K562 (cell line): ENCODE measurements around the gene POLR2M. TPM values are rescaled to one million over a fixed set of nuclear protein-coding genes. Genes with fewer than 3 reads are reported as not detected.

Source experiments
- ATAC-seq: fragments of 200-7000 bp; cut with Tn5 transposase; 3 replicates; pipeline ENCODE4 v1.9.1; 2020; ENCODE audit warnings: moderate library complexity
- BruUV-seq: library from RNA; stranded (reverse); fragments of 400-500 nt; replicated peaks from 2 replicates; lab custom pipeline; 2021; lab: Mats Ljungman, UMichigan
- CTCF ChIA-PET: fragments of 300-600 bp; formaldehyde crosslinking; extraction: SDS; loops from one replicate; lab custom pipeline; 2021; ENCODE audit warnings: low intra/inter-chr PET ratio; lab: Yijun Ruan, JAX
- POLR2A ChIA-PET: fragments of 300-600, 350-650 bp; sonication (Branson Sonifier 250); formaldehyde crosslinking; extraction: SDS; loops from one replicate; lab custom pipeline; 2021; ENCODE audit warnings: antibody characterized with exemption, inconsistent platforms; lab: Yijun Ruan, JAX
- DNase-seq, 4 experiments: peaks; one replicate each; pipeline versions ENCODE4 v3.0.0 to v3.0.0-alpha.2; 2011 to 2018; ENCODE audit warnings: low spot score in 3 of 4, mixed read lengths in 3 of 4; ENCODE audit errors: extremely low read depth in 1 of 4
- FAIRE-seq: peaks from 2 replicates; lab custom pipeline; 2011; peaks lifted over from hg19 to GRCh38; lab: Jason Lieb, UNC
- H2AFZ ChIP-seq: 2 replicates; pipeline ENCODE4 v1.6.0; 2011; ENCODE audit warnings: low read depth, low read length, control low read depth, inconsistent platforms
- H3K27ac ChIP-seq: fragments of 200-600 bp; 3 replicates; pipeline ENCODE4 v1.8.0; 2011; ENCODE audit warnings: low read depth, mild to moderate bottlenecking, control low read depth, inconsistent platforms, low read length, moderate library complexity, mixed read lengths; ENCODE audit errors: extremely low read depth
- H3K27me3 ChIP-seq, 2 experiments: fragments of 300-600 bp in 1 of 2; 2 replicates in 1 of 2; 3 replicates in 1 of 2; pipeline versions ENCODE4 v1.6.0 to v1.8.0; 2011; ENCODE audit warnings: inconsistent platforms in 2 of 2, low read length in 2 of 2, mild to moderate bottlenecking in 1 of 2, mixed read lengths in 1 of 2, moderate library complexity in 1 of 2; ENCODE audit not compliant: control insufficient read depth in 2 of 2, insufficient read depth in 2 of 2
- H3K36me3 ChIP-seq: fragments of 300-600 bp; 3 replicates; pipeline ENCODE4 v1.8.0; 2011; ENCODE audit warnings: mild to moderate bottlenecking, low read length, inconsistent platforms; ENCODE audit not compliant: control insufficient read depth, insufficient read depth
- H3K4me1 ChIP-seq, 2 experiments: fragments of 200-600 bp in 1 of 2; replicated peaks in 1 of 2; 2 replicates in 1 of 2; 3 replicates in 1 of 2; pipeline versions ENCODE4 v1.5.1 to v1.8.0; 2011; ENCODE audit warnings: inconsistent platforms in 2 of 2, low read length in 2 of 2, mild to moderate bottlenecking in 1 of 2, mixed read lengths in 1 of 2, moderate library complexity in 1 of 2; ENCODE audit not compliant: control insufficient read depth in 2 of 2, insufficient read depth in 2 of 2
- H3K4me2 ChIP-seq: 2 replicates; pipeline ENCODE4 v1.6.1; 2011; ENCODE audit warnings: low read length, control low read depth, inconsistent platforms, mixed read lengths; ENCODE audit not compliant: insufficient read depth
- H3K4me3 ChIP-seq: fragments of 200-600 bp; sonication (generic), shearing (Covaris generic); 2 replicates; pipeline ENCODE4 v1.5.1; 2016; ENCODE audit warnings: control low read depth, inconsistent platforms
- H3K79me2 ChIP-seq: fragments of 200-600 bp; 3 replicates; pipeline ENCODE4 v1.8.0; 2011; ENCODE audit warnings: low read length, inconsistent platforms; ENCODE audit not compliant: control insufficient read depth, insufficient read depth
- H3K9ac ChIP-seq, 2 experiments: 2 replicates each; pipeline versions ENCODE4 v1.6.0 to v1.6.1; 2011; ENCODE audit warnings: low read depth in 2 of 2, low read length in 2 of 2, control low read depth in 1 of 2, inconsistent platforms in 1 of 2, mild to moderate bottlenecking in 1 of 2, mixed read lengths in 1 of 2; ENCODE audit not compliant: insufficient read depth in 1 of 2
- H3K9me1 ChIP-seq: one replicate; pipeline ENCODE4 v1.6.0; 2011; ENCODE audit warnings: inconsistent platforms, mild to moderate bottlenecking, low read length, moderate library complexity; ENCODE audit not compliant: control insufficient read depth, insufficient read depth
- H3K9me3 ChIP-seq: replicated peaks from 2 replicates; pipeline ENCODE4 v1.5.1; 2011; ENCODE audit warnings: low read depth, low read length, inconsistent platforms; ENCODE audit not compliant: control insufficient read depth, insufficient read depth
- H4K20me1 ChIP-seq: replicated peaks from 2 replicates; pipeline ENCODE4 v1.6.1; 2011; ENCODE audit warnings: low read length, inconsistent platforms, mixed read lengths; ENCODE audit not compliant: control insufficient read depth, insufficient read depth
- CREBBP ChIP-seq: IDR thresholded peaks from one replicate; pipeline ENCODE4 v1.6.1; 2012; ENCODE audit warnings: low read depth, mild to moderate bottlenecking, control low read depth, inconsistent platforms, low read length
- HNRNPL ChIP-seq: fragments of 200-400 bp; formaldehyde crosslinking; IDR thresholded peaks from 2 replicates; pipeline ENCODE4 v1.6.1; 2017; ENCODE audit warnings: low read depth, mild to moderate bottlenecking, low read length
- HNRNPLL ChIP-seq: fragments of 200-400 bp; formaldehyde crosslinking; IDR thresholded peaks from 2 replicates; pipeline ENCODE4 v1.6.1; 2017; ENCODE audit warnings: low read length, low read depth, mild to moderate bottlenecking; ENCODE audit not compliant: poor library complexity, severe bottlenecking
- KDM1A ChIP-seq, 2 experiments: fragments of 450-650 bp; IDR thresholded peaks; 2 replicates each; pipeline ENCODE4 v1.6.1; 2016; ENCODE audit warnings: mild to moderate bottlenecking in 2 of 2
- PPARD ChIP-seq: fragments of 250-450 bp; sonication (Bioruptor Pico); IDR thresholded peaks from 2 replicates; pipeline ENCODE4 v1.8.0; 2022; ENCODE audit warnings: inconsistent platforms, mild to moderate bottlenecking, moderate library complexity
- RCOR1 ChIP-seq, 2 experiments: IDR thresholded peaks; 2 replicates each; pipeline ENCODE4 v1.6.1; 2012; ENCODE audit warnings: low read depth in 2 of 2, low read length in 2 of 2, borderline replicate concordance in 1 of 2, improper control_type of control experiment in 1 of 2
- TSHZ1 ChIP-seq: fragments of 250-450 bp; sonication (Bioruptor Pico); IDR thresholded peaks from 2 replicates; pipeline ENCODE4 v1.4.0; 2020; ENCODE audit warnings: mild to moderate bottlenecking, moderate library complexity
- USF2 ChIP-seq: sonication (generic); formaldehyde crosslinking; IDR thresholded peaks from 2 replicates; pipeline ENCODE4 v1.5.0; 2020; ENCODE audit warnings: missing genetic modification reagents
- WGBS: fragments of 100-300 bp; shearing (Covaris generic); methylation state at CpG from one replicate; pipeline ENCODE4 v1.1.6; 2016; ENCODE audit warnings: low coverage, mixed read lengths; ENCODE audit not compliant: insufficient coverage; ENCODE audit errors: missing lambda C conversion rate; 5-methylcytosine and 5-hydroxymethylcytosine counted together
- in situ Hi-C: fragments of 300-500 bp; cut with MboI; formaldehyde crosslinking; loops from 4 replicates; pipeline ENCODE4 v1.15.0; 2018; ENCODE audit warnings: inconsistent platforms, mixed read lengths
- intact Hi-C: fragments of 100-400 bp; cut with micrococcal nuclease; formaldehyde crosslinking; loops from 2 replicates; pipeline ENCODE4 v1.14.2; 2022
- polyA plus RNA-seq, 8 experiments: library from polyadenylated mRNA; depleted of rRNA in 4 of 8; stranded (reverse) in 5 of 8; unstranded in 3 of 8; fragments of >200 nt; fragmentation: Nextera tagmentation in 2 of 8; fragmentation: Illumina TruSeq in 1 of 8; extraction: Ambion mirVana in 2 of 8; extraction: Trizol in 1 of 8; gene quantifications; 2 replicates each; pipeline versions ENCODE4 v1.2.1 to v1.2.3, GENCODE V29; 2011 to 2014; ENCODE audit warnings: inconsistent platforms in 1 of 8, missing spikeins in 1 of 8
- total RNA-seq, 7 experiments: library from RNA; depleted of rRNA in 6 of 7; stranded (reverse); fragments of >200 nt in 6 of 7; fragmentation: Illumina TruSeq in 2 of 7; extraction: Trizol in 2 of 7; gene quantifications; 2 replicates each; pipeline versions ENCODE4 v1.2.1 to v1.2.3, GENCODE V29; 2011 to 2021; ENCODE audit warnings: low replicate concordance in 1 of 7

Gene POLR2M
- total and polyA plus RNA-seq, 9 of the 15 experiments (the other 6 are each of a cell fraction or from before 2014, with no cell fraction given) = 9.2 to 1,050 (median 43.0) TPM

DNA sequence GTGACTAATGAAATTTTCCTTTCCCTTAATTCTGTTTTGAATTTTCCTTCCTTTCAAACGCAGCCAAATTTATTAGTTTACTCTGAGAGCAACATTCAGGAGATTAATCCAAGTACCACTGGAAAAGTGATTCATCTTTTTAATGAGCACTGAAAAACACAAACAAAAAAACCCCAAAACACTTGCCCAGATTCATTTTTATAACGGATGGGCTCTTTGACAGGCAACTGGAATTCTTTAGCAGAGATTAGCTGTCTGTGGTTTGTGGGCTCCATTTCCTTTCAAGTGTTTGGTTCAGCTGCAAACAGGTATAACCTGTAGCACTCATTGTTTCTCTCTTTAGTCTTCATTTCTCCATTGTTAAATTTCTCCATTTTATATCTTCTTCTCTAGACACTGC is 3.1 kb upstream of the POLR2M start:
- Histone ChIP-seq H3K4me2 (no peak overlapping the region), H3K9me3 (peaks cover 6% of the 10 kb centered on the region), H3K27ac (no peak overlapping the region), H4K20me1 (no peaks in the 10 kb centered on the region), H3K4me1 (peaks cover 4 to 28% of the 10 kb centered on the region in 2 experiments; a peak in 4 of 5 replicates), H3K36me3 (peaks cover 4% of the 10 kb centered on the region; the same call in 1 of the 3 replicates), H3K9ac (no peak overlapping the region), H2AFZ (no peak overlapping the region)
- FAIRE-seq (no peak), ATAC-seq (no peak)
- intact Hi-C loops = no loop called here
- POLR2A ChIA-PET = no interaction called here
- WGBS = 9% methylated on average over 2 of the region's 2 CpGs
- no TSS peak for BruUV-seq
- in situ Hi-C loops = no loop called here
- CTCF ChIA-PET = no interaction called here
- peak; percentile 35 to 50; a peak in 3 of 4 replicates for TF ChIP-seq KDM1A (IDR thresholded peaks at IDR 0.05)
- TF ChIP-seq HNRNPLL = no peak
- TF ChIP-seq TSHZ1 (CRISPR knock-in tag) = no peak
- TF ChIP-seq USF2 (CRISPR knock-in tag) = 0 out of 2 replicates have a peak, but pooled peaks have one; percentile 1
- no peak for TF ChIP-seq HNRNPL
- no peak for TF ChIP-seq CREBBP
- no peak for TF ChIP-seq PPARD (CRISPR knock-in tag)
- 0 out of 4 replicates have a peak, but pooled peaks of 1 of the 2 experiments have one; percentile 13 for TF ChIP-seq RCOR1 (IDR thresholded peaks at IDR 0.05; ENCODE audit: borderline replicate concordance in 1 of 2, low read depth in 2 of 2, low read length in 2 of 2)
- TF ChIP-seq, all 486 proteins: peak for 3
- no peak for DNase-seq
- no peak overlapping the region for H3K4me3 ChIP-seq
- no peaks in the 10 kb centered on the region for H3K9me1 ChIP-seq
- peaks cover 27% of the 10 kb centered on the region for H3K79me2 ChIP-seq
- H3K27me3 ChIP-seq = peaks cover 11 to 20% of the 10 kb centered on the region in 2 experiments; a peak in 4 of 5 replicates
